HG02623 (cell line): Measurements from ENCODE around the gene PTPN6.
"Not testable (repeated sequence)": the region's sequence is repeated elsewhere in the genome, so short reads cannot be mapped to it uniquely, and the experiment has no call there.

Source experiments
- ATAC-seq: cut with Tn5 transposase; IDR thresholded peaks from one replicate; pipeline ENCODE4 v1.9.1; 2021; ENCODE audit warnings: moderate library complexity; ENCODE audit not compliant: unreplicated experiment

PTPN6 gene

DNA sequence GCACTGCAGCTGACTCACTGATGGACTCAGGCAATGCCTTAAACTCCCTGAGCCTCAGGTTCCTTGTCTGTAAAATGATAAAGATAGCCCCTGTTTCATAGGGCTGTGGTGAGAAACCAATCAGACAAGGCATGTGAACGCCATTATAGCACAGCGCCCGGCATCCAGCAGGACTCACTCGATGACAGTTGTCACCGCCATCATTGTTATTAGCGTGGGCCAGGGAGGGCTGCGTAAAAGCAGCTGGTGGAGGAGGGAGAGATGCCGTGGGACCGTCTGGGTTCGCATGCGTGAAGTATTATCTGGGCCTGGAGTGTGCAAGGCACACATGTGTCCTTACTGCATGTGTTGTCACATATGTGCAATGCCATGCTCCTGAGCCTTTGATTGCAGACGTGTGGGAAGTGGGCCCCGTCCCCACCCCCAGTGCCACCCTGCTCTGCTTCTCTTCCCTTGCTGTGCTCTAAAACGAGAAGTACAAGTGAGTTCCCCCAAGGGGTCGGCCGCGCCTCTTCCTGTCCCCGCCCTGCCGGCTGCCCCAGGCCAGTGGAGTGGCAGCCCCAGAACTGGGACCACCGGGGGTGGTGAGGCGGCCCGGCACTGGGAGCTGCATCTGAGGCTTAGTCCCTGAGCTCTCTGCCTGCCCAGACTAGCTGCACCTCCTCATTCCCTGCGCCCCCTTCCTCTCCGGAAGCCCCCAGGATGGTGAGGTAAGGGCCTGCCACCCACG is at the start of gene PTPN6:
Gene PTPN6 (plus strand): TSS at position 546 of the 730 bp plus-strand sequence. CDS start 157 bp downstream, at position 703.
- no peak for ATAC-seq

DNA sequence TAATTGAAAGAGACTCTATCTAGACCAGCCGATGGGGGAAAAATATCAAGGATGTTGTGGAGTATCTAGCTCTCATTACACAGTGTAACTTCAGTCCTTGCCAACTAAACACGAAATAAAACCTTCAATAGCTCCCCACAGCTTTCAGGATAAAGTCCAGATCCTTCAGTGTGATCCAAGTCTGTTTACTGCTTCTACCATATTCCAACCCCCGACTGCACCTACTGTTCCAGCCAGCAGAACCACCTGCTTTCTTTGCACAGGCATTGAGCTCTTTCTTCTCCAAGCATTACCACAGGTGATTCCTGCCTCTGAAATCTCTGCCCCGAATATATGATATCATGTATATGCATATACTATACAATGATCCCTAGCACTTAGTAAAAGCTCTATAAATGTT is 48.7 kb upstream of the PTPN6 start:
- ATAC-seq = no peak

DNA sequence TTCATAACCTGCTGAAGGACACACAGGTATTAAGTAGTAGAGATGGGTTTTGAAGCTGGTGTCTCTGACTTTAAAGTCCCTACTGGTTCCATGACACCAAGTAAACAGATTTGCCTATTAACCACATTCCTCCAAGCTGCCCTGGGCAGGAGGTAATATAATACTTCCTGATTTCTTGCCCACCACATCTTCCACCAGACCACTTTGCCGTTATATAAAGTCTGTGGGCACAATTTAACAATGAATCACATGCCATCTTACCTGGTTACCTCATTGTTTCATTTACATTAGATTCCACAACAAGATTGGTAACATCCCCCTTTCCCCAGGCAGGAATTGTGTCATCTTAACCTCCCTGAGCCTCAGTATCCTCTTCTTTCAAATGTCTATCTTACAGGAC is 47.4 kb upstream of the PTPN6 start:
- ATAC-seq = no peak

- peak; percentile 91 for ATAC-seq
Measured at GRCh38 chr12:6904280-6905276, 46.6 kb upstream of the PTPN6 start, which contains the start of gene LRRC23. Gene LRRC23 (plus strand): TSS chr12:6904822. CDS start chr12:6905634, 812 bp downstream.

DNA sequence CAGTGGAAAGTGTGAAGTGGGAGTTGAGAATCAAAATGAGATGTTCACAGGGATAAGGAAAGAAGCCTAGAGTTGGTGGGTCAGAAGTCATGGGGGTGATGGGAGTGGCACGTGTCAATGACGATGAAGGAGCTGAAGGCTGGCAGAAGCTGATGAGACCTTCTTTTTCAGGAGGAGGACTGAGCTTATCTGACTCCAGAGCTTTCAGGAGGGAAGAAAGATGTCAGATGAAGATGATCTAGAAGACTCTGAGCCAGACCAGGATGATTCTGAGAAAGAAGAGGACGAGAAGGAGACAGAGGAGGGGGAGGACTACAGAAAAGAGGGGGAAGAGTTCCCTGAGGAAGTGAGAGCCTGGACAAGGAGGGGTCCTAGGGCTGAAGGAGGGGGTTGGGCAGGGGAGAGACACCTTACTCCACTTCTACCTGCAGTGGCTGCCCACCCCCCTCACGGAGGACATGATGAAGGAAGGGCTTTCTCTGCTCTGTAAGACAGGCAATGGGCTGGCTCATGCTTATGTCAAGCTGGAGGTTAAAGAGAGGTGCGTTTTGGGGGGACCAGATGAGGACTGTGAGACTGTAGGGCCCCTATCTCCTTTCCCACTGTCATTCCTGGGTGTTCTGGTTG is 45.6 kb upstream of the PTPN6 start:
- ATAC-seq = no peak

DNA sequence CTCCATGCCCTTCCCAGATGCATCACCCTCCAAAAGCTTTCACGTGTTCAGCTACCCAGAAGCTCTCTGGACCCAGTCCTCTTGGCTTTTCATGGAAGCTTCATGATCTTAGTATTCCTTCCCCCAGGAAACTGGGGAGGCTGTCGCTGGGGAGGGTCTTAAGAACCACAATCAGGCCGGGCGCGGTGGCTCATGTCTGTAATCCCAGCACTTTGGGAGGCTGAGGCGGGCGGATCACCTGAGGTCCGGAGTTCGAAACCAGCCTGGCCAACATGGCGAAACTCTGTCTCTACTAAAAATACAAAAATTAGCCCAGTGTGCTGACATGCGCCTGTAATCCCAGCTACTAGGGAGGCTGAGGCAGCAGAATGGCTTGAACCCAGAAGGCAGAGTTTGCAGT is 43.0 kb upstream of the PTPN6 start:
- not testable (repeated sequence) for ATAC-seq

- no peak for ATAC-seq
Measured at GRCh38 chr12:6909421-6910145, 41.6 kb upstream of the PTPN6 start.

- ATAC-seq = no peak
Measured at GRCh38 chr12:6912164-6912935, 38.8 kb upstream of the PTPN6 start.

GRCh38 chr12:6914246-6914946 is 36.8 kb upstream of the PTPN6 start, which contains the start of gene ENO2:
Gene ENO2 (plus strand): TSS chr12:6914580. CDS start chr12:6915833, 1,253 bp downstream.
- peak; percentile 69 for ATAC-seq

GRCh38 chr12:6914947-6915788 is 36.0 kb upstream of the PTPN6 start:
- ATAC-seq = no peak

DNA sequence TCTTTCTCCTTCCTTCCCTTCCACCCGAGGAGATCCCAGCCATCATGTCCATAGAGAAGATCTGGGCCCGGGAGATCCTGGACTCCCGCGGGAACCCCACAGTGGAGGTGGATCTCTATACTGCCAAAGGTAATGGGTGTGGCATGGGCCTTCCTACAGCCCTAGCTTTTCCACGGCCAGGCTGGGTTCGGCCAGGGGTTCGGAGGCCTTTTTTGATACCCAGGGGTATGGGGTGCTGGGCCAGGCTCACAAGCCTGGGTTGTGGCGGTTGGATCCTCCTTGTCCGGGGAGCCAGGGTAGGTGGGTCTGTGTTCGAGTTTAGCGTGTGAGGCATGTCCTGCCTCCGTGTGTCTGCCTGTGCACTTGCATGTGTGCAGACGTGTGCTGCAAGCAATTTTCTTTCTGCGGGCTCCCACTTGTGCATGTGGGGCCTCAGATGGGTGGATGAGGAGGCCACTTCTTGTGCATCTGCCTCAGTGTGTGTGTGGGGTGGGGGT is 35.3 kb upstream of the PTPN6 start:
- ATAC-seq = no peak

DNA sequence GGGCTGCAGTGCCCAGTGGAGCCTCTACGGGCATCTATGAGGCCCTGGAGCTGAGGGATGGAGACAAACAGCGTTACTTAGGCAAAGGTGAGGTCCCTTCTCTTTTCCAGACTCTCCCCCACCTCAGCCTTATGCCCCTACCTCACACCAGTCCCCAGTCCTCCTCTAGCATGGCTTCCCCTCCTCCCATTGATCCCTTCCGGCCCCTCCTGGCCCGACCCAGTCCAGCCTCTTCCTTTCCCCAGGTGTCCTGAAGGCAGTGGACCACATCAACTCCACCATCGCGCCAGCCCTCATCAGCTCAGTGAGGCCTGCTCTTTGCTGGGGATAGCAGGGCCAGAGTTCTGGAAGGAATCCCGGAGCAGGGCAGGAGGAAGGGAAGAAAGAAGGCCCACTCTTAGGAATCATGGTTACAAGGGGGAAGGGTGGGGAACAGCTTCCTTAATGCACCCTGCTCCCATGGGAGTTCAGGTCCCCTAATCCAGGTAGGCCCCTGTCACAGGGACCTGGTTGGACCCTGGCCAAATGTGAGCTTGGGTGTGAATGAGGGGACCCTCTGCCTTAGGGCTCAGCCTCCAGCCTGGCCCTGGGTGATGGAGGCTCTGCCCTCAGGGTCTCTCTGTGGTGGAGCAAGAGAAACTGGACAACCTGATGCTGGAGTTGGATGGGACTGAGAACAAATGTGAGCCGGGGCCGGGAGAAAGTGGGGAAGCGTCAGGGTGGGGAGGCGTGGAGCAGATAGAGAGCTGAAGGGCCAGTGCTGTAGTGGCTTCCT is 34.5 kb upstream of the PTPN6 start:
- ATAC-seq = no peak

DNA sequence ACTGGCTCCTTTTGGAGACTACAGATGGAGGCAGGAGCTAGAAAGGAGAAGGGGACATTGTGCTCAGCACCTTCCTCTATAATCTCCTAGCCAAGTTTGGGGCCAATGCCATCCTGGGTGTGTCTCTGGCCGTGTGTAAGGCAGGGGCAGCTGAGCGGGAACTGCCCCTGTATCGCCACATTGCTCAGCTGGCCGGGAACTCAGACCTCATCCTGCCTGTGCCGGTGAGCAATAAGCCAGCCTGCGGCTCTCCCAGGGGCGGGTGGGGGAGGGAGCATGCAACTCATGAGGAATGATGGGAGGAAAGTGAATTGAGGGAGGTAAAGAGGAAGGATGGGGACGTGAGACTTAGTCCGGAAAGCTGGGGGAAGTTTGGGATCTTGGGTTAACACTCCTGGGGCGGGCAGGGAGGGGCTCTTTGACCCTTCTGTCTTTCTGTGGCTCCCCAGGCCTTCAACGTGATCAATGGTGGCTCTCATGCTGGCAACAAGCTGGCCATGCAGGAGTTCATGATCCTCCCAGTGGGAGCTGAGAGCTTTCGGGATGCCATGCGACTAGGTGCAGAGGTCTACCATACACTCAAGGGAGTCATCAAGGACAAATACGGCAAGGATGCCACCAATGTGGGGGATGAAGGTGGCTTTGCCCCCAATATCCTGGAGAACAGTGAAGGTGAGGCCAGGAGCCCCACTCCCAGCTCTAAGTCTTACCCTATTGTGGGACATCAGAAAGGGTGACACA is 33.5 kb upstream of the PTPN6 start:
- no peak for ATAC-seq

- no peak for ATAC-seq
Measured at GRCh38 chr12:6919588-6919987, 31.6 kb upstream of the PTPN6 start.

DNA sequence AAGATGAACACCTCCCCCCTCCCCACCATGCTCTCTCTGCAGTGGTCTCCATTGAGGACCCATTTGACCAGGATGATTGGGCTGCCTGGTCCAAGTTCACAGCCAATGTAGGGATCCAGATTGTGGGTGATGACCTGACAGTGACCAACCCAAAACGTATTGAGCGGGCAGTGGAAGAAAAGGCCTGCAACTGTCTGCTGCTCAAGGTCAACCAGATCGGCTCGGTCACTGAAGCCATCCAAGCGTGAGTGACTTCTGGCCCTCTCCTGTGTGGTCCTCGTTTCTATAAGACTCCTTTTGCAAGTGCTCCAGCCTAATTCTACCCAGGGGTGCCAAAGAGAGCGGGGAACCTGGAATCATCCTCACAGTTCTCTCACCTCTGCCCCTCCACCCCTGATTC is 29.6 kb upstream of the PTPN6 start:
- no peak for ATAC-seq
